ENCODE data around the gene LGALS7. TPM values are rescaled to one million over a fixed set of nuclear protein-coding genes. Genes with fewer than 3 reads are reported as not detected.

The LGALS7 gene
- total RNA-seq, 6 experiments from 2014 or later: not detected

DNA sequence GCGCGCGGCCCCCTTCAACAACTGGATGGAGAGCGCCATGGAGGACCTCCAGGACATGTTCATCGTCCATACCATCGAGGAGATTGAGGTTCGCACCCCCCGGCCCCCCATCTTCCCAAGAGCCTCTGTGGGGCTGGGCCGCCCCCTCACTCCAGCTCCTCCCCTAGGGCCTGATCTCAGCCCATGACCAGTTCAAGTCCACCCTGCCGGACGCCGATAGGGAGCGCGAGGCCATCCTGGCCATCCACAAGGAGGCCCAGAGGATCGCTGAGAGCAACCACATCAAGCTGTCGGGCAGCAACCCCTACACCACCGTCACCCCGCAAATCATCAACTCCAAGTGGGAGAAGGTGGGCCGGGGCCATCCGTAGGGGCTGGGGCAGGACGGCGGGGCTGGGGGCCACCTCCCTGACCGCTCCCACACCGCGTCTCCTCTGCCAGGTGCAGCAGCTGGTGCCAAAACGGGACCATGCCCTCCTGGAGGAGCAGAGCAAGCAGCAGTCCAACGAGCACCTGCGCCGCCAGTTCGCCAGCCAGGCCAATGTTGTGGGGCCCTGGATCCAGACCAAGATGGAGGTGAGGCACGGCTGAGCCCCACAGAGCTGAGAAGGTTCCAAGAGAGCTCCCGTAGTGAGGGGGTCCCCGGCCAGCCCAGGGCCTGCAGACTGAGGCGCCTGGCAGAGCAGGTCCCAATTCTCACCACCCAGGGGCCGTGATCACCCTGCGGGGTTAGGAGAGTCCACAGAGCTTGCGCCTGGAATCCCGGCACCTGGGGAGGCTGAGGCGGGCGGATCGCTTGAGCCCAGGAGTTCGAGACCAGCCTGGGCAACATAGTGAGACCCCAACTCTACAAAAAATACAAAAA, 49.1 kb downstream of the LGALS7 start:
- no peak for DNase-seq
- peaks cover 31% of the 10 kb centered on the region for H3K27me3 Mint-ChIP-seq (ENCODE audit: insufficient read depth)
- TF ChIP-seq, protein P1, sequence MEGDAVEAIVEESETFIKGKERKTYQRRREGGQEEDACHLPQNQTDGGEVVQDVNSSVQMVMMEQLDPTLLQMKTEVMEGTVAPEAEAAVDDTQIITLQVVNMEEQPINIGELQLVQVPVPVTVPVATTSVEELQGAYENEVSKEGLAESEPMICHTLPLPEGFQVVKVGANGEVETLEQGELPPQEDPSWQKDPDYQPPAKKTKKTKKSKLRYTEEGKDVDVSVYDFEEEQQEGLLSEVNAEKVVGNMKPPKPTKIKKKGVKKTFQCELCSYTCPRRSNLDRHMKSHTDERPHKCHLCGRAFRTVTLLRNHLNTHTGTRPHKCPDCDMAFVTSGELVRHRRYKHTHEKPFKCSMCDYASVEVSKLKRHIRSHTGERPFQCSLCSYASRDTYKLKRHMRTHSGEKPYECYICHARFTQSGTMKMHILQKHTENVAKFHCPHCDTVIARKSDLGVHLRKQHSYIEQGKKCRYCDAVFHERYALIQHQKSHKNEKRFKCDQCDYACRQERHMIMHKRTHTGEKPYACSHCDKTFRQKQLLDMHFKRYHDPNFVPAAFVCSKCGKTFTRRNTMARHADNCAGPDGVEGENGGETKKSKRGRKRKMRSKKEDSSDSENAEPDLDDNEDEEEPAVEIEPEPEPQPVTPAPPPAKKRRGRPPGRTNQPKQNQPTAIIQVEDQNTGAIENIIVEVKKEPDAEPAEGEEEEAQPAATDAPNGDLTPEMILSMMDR (IDR thresholded peaks at IDR 0.05): no peak
- 0 out of 2 replicates have a peak, but pooled peaks cover 3% of the 10 kb centered on the region for H3K4me1 Mint-ChIP-seq (ENCODE audit: low read depth)
- no peak overlapping the region; the same call in 1 of the 2 replicates for H3K27ac Mint-ChIP-seq
- H3K36me3 Mint-ChIP-seq (ENCODE audit: low read depth): peaks cover 13% of the 10 kb centered on the region
- H3K9me3 Mint-ChIP-seq: no peaks in the 10 kb centered on the region
- no peak overlapping the region for H3K4me3 Mint-ChIP-seq

DNA sequence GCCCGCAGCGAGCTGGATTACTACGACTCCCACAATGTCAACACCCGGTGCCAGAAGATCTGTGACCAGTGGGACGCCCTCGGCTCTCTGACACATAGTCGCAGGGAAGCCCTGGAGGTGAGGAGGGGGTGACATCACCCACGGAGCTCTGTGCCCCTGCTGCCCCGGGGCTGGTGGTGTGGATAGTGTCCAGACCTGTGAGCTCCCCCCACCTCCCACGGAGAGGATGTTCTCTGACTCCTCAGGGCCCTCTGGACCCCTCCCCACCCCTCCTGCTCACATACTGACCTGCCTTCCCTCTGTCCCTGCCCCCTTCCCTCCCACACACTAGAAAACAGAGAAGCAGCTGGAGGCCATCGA, 49.7 kb downstream of the LGALS7 start:
- Mint-ChIP-seq H3K27ac (no peak overlapping the region), H3K9me3 (no peaks in the 10 kb centered on the region), H3K36me3 (ENCODE audit: low read depth) (peaks cover 16% of the 10 kb centered on the region), H3K4me3 (no peak overlapping the region; the same call in 1 of the 2 replicates), H3K4me1 (ENCODE audit: low read depth) (0 out of 2 replicates have a peak, but pooled peaks cover 9% of the 10 kb centered on the region), H3K27me3 (ENCODE audit: insufficient read depth) (peaks cover 34% of the 10 kb centered on the region)
- DNase-seq: no peak
- TF ChIP-seq, protein P1 (IDR thresholded peaks at IDR 0.05): no peak

DNA sequence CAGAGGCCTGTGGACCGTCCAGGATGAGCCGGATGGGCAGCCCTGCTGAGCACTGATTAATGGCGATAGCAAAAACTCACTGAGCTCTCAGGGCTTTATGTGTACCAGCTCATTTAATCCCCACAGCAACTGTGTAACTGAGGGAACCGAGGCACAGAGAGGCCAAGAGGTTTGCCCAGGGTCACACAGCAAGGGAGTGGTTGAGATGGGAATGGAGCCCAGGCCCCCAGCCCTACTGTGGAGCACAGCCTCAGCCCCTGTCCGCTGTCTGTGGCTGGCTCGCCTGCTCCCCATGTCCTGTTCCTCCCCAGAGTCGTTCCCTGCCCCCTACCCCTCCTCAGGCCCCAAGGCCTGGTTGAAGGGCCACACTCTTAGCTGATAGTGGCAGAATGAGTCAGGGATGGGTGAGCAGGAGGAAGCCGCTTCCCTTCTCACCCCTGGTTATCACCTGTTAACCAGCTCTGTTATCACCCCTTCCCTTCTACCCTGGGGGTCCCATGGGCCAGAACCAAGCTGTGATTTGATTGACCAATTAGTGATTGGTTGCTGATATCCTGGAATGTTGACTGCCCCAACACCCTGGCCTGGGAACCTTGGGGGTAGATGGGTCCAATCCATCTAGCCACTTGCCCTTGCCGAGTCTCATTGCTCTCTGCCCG, 50.2 kb downstream of the LGALS7 start:
- Mint-ChIP-seq H3K4me3 (no peak overlapping the region; the same call in 1 of the 2 replicates), H3K27ac (peak overlapping the region; percentile 36; the same call in 1 of the 2 replicates), H3K4me1 (ENCODE audit: low read depth) (0 out of 2 replicates have a peak, but pooled peaks cover 11% of the 10 kb centered on the region), H3K36me3 (ENCODE audit: low read depth) (peaks cover 17% of the 10 kb centered on the region), H3K27me3 (ENCODE audit: insufficient read depth) (peaks cover 38% of the 10 kb centered on the region), H3K9me3 (no peaks in the 10 kb centered on the region)
- TF ChIP-seq, protein P1 (IDR thresholded peaks at IDR 0.05): no peak
- no peak for DNase-seq

DNA sequence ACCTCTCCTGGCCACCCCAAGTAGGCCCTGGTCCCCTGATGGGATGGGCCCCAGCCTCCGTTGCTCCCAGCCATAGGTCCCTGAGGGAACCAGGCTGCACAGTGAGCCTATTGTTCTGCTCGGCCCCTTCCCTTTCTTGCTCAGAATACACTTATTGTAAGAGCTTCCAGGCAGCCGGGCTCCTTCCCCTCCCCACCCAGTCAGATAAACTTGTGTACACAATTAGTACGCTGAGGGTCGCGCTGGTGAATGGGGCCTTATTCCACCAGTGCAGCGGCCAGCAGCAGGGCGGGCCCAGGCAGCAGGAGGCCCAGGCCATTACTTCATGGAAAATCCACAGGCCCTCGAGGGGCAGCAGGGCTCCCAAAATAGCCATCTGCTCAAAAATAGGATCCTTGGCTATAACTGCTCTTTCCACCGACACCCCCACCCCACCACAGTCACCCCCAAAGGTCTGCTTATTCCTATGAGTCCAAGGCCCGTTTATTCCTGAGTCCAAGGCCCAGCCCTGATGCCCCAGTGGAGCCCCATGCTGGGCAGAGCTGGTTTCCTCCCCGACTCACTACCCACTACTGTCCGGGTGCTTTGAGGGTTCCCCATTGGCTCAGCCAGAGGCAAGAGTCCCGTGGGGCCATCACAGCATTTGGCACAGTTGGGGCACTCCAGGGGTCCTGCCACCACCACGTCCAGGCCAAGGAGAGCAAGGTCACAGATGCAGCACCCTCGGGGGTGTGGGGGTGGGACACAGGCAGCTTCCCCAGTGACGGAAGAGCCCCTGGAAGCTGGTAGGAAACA, 51.1 kb downstream of the LGALS7 start:
- 0 out of 2 replicates have a peak, but pooled peaks cover 11% of the 10 kb centered on the region for H3K4me1 Mint-ChIP-seq (ENCODE audit: low read depth)
- H3K27me3 Mint-ChIP-seq (ENCODE audit: insufficient read depth): peaks cover 42% of the 10 kb centered on the region
- no peaks in the 10 kb centered on the region for H3K9me3 Mint-ChIP-seq
- H3K4me3 Mint-ChIP-seq: no peak overlapping the region
- H3K27ac Mint-ChIP-seq: peak overlapping the region; percentile 24
- H3K36me3 Mint-ChIP-seq (ENCODE audit: low read depth): peaks cover 17% of the 10 kb centered on the region
- TF ChIP-seq, protein P1 (IDR thresholded peaks at IDR 0.05): no peak
- no peak for DNase-seq

DNA sequence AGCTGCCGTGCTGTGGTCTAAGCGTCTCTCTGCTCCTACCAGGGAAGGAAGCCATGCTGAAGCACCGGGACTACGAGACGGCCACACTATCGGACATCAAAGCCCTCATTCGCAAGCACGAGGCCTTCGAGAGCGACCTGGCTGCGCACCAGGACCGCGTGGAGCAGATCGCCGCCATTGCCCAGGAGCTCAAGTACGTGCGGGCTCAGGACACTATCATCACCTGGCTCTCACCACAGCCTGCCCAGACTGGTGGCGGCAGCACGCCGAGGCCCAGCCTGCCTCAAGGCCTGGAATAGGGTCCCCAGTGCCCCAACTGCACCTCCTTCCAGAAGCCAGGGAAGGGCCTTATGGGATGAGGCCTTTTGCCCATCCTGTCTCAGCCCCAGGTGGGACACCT, 51.8 kb downstream of the LGALS7 start:
- TF ChIP-seq, protein P1 (IDR thresholded peaks at IDR 0.05): no peak
- peaks cover 2% of the 10 kb centered on the region; the same call in 1 of the 2 replicates for H3K9me3 Mint-ChIP-seq
- H3K4me3 Mint-ChIP-seq: no peak overlapping the region
- H3K4me1 Mint-ChIP-seq (ENCODE audit: low read depth): 0 out of 2 replicates have a peak, but pooled peaks cover 11% of the 10 kb centered on the region
- no peak for DNase-seq
- H3K36me3 Mint-ChIP-seq (ENCODE audit: low read depth): peaks cover 17% of the 10 kb centered on the region
- H3K27ac Mint-ChIP-seq: peak overlapping the region; percentile 46; the same call in 1 of the 2 replicates
- H3K27me3 Mint-ChIP-seq (ENCODE audit: insufficient read depth): peaks cover 39% of the 10 kb centered on the region

Measured in HFFc6 (cell line).